ENCODE measurements around the gene SUMF2. TPM values are rescaled to one million over a fixed set of nuclear protein-coding genes. Genes with fewer than 3 reads are reported as not detected.

Gene SUMF2
- total and polyA plus RNA-seq, 2 of the 13 experiments (the other 11 are each of a cell fraction or from before 2014, with no cell fraction given), result 48.9 to 54.4 TPM

GRCh38 chr7:56063882-56064625 lies at the start of gene SUMF2 (continued):
- TF ChIP-seq ZNF781 (CRISPR knock-in tag; IDR thresholded peaks at IDR 0.05; ENCODE audit: borderline replicate concordance, not compliant biosample characterization) (peak; percentile 77), KLF9 (CRISPR knock-in tag; IDR thresholded peaks at IDR 0.05; ENCODE audit: low read depth) (no peak), ZMYM4 (CRISPR knock-in tag; IDR thresholded peaks at IDR 0.05) (peak; percentile 89), RBFOX2 (IDR thresholded peaks at IDR 0.05; ENCODE audit: low read depth, low read length) (peak; percentile 99), ZSCAN20 (CRISPR knock-in tag; IDR thresholded peaks at IDR 0.05; ENCODE audit: borderline replicate concordance) (no peak), ZNF337 (CRISPR knock-in tag; IDR thresholded peaks at IDR 0.05; ENCODE audit: borderline replicate concordance, low read depth) (0 out of 2 replicates have a peak, but pooled peaks have one; percentile 69), ZNF564 (CRISPR knock-in tag; IDR thresholded peaks at IDR 0.05) (peak; percentile 80), ZNF513 (CRISPR knock-in tag; conservative IDR thresholded peaks at IDR 0.05) (peak; percentile 57; the same call in 1 of the 2 replicates), TBX3 (IDR thresholded peaks at IDR 0.05; ENCODE audit: borderline replicate concordance) (no peak), ATF7-NPFF (CRISPR knock-in tag; IDR thresholded peaks at IDR 0.05; ENCODE audit: low read depth) (peak; percentile 91), ELF1 (CRISPR knock-in tag; IDR thresholded peaks at IDR 0.05) (peak; percentile 80), SNAPC2 (CRISPR knock-in tag; IDR thresholded peaks at IDR 0.05) (0 out of 2 replicates have a peak, but pooled peaks have one; percentile 66), FUBP1 (CRISPR knock-in tag; IDR thresholded peaks at IDR 0.05; ENCODE audit: borderline replicate concordance) (peak; percentile 50; the same call in 1 of the 2 replicates), TRAFD1 (CRISPR knock-in tag; IDR thresholded peaks at IDR 0.05; ENCODE audit: borderline replicate concordance) (no peak), FOXK1 (CRISPR knock-in tag; IDR thresholded peaks at IDR 0.05; ENCODE audit: borderline replicate concordance, low read depth) (no peak; the same call in 1 of the 2 replicates), SIX1 (CRISPR knock-in tag; IDR thresholded peaks at IDR 0.05; ENCODE audit: borderline replicate concordance) (no peak), NRL (CRISPR knock-in tag; IDR thresholded peaks at IDR 0.05; ENCODE audit: borderline replicate concordance) (peak; percentile 62; the same call in 1 of the 2 replicates), MYNN (CRISPR knock-in tag; IDR thresholded peaks at IDR 0.05; ENCODE audit: low read depth) (0 out of 2 replicates have a peak, but pooled peaks have one; percentile 70), NFE2L2 (IDR thresholded peaks at IDR 0.05; ENCODE audit: low read length) (no peak), MAF1 (CRISPR knock-in tag; IDR thresholded peaks at IDR 0.05; ENCODE audit: borderline replicate concordance) (0 out of 2 replicates have a peak, but pooled peaks have one; percentile 36), RORA (CRISPR knock-in tag; IDR thresholded peaks at IDR 0.05) (no peak), RARG (CRISPR knock-in tag; IDR thresholded peaks at IDR 0.05; ENCODE audit: low read depth) (no peak), PREB (CRISPR knock-in tag; IDR thresholded peaks at IDR 0.05) (no peak)

Measured in HepG2 (cell line).